Measurements from ENCODE around the gene ABCA9. TPM values are rescaled to one million over a fixed set of nuclear protein-coding genes. Genes with fewer than 3 reads are reported as not detected.

ABCA9 gene
- total RNA-seq, 1 experiment from 2014 or later, result not detected

- H3K4me2 ChIP-seq (ENCODE audit: insufficient read depth, insufficient read length, low read length), result no peak overlapping the region
- TF ChIP-seq CTCF (conservative IDR thresholded peaks at IDR 0.05), result no peak
- no peaks in the 10 kb centered on the region for H3K9me3 ChIP-seq (ENCODE audit: control insufficient read depth, low read depth, low read length)
- no peak overlapping the region for H3K23ac ChIP-seq (ENCODE audit: insufficient read length, low read depth, low read length)
- H3K4me3 Mint-ChIP-seq, result no peak overlapping the region
- no peak overlapping the region for H3K27ac ChIP-seq (ENCODE audit: insufficient read length, low read depth, low read length)
- no peak overlapping the region for H3K14ac ChIP-seq (ENCODE audit: insufficient read depth, low read length)
- H4K8ac ChIP-seq (replicated peaks; ENCODE audit: insufficient read length, low read depth, low read length), result no peak overlapping the region
- H3K56ac ChIP-seq (ENCODE audit: insufficient read length, low read depth, low read length), result no peak overlapping the region
- H3K4ac ChIP-seq (ENCODE audit: low read depth, low read length), result no peak overlapping the region
- no peaks in the 10 kb centered on the region for H3K4me1 ChIP-seq (ENCODE audit: insufficient read depth, low read length)
- no peaks in the 10 kb centered on the region for H4K20me1 ChIP-seq (ENCODE audit: control insufficient read depth, insufficient read depth, insufficient read length)
- H2BK20ac ChIP-seq (ENCODE audit: low read depth, low read length, poor library complexity, severe bottlenecking), result no peak overlapping the region
- no peak overlapping the region for H4K91ac ChIP-seq (ENCODE audit: insufficient read length, low read depth, low read length)
- no peak overlapping the region for H2AK5ac ChIP-seq (ENCODE audit: insufficient read length, low read length)
- no peak overlapping the region for H2BK120ac ChIP-seq (ENCODE audit: low read depth, low read length, poor library complexity, severe bottlenecking)
- H3K27me3 Mint-ChIP-seq (ENCODE audit: low read depth), result no peaks in the 10 kb centered on the region
- no peak for DNase-seq
- WGBS (ENCODE audit: extremely low coverage, insufficient read length, low lambda C conversion rate), result no CpG with 5 or more reads among the region's 7 CpGs
- H3K36me3 Mint-ChIP-seq (ENCODE audit: insufficient read depth in 1 of 3, low read depth in 3 of 3), result no peaks in the 10 kb centered on the region
- no peaks in the 10 kb centered on the region for H3K79me2 ChIP-seq (ENCODE audit: insufficient read depth, low read length)
- H2BK12ac ChIP-seq (ENCODE audit: insufficient read length, low read depth, low read length), result no peak overlapping the region
- no peak overlapping the region for H2BK5ac ChIP-seq (ENCODE audit: insufficient read length, low read length)
- H3K9ac ChIP-seq (ENCODE audit: extremely low read depth, insufficient read length, low read length), result no peak overlapping the region
- no peak overlapping the region for H2AFZ ChIP-seq (ENCODE audit: low read length)
- H3K4me1 Mint-ChIP-seq, result 0 out of 4 replicates have a peak, but pooled peaks cover 2 to 4% of the 10 kb centered on the region in 2 experiments
- H3T11ph ChIP-seq (ENCODE audit: low read length), result no peak overlapping the region
- H2BK15ac ChIP-seq (ENCODE audit: low read depth, low read length), result no peak overlapping the region
- no peaks in the 10 kb centered on the region for H3K23me2 ChIP-seq (ENCODE audit: insufficient read length, low read depth, low read length, poor library complexity, severe bottlenecking)
- H3K9me3 Mint-ChIP-seq, result no peaks in the 10 kb centered on the region
- H3K27ac Mint-ChIP-seq, result no peak overlapping the region
- no peaks in the 10 kb centered on the region for H3K79me1 ChIP-seq (ENCODE audit: insufficient read depth, low read depth, low read length, poor library complexity, severe bottlenecking)
- no peak overlapping the region for H4K5ac ChIP-seq (ENCODE audit: insufficient read length, low read depth, low read length)
- H3K27me3 ChIP-seq (ENCODE audit: insufficient read depth, low read length), result no peaks in the 10 kb centered on the region
- no peak overlapping the region for H3K18ac ChIP-seq (ENCODE audit: insufficient read length, low read depth, low read length)
These were observed 1.1 kb downstream of the ABCA9 start for GRCh38 chr17:69059458-69060175.

Data from H9 (cell line).